Heart right ventricle (tissue), 16 donors: ENCODE data around the gene NECTIN1. TPM values are rescaled to one million over a fixed set of nuclear protein-coding genes. Genes with fewer than 3 reads are reported as not detected.

Source experiments
- ATAC-seq, 8 donors: fragments of 200-7000 bp; cut with Tn5 transposase; one replicate each; pipeline ENCODE4 v1.9.1; 2020; ENCODE audit warnings: mild to moderate bottlenecking in 8 of 8, moderate library complexity in 8 of 8, moderate number of reproducible peaks in 1 of 8
- DNase-seq, 2 donors: peaks; one replicate each; pipeline ENCODE4 v3.0.0-alpha.2; 2020
- H3K27ac ChIP-seq, 10 donors: fragments of 200-600 bp; sonication (generic) in 2 of 10; one replicate each; pipeline versions ENCODE4 v1.5.0 to v1.8.0; 2020 to 2022; ENCODE audit warnings: mild to moderate bottlenecking in 3 of 10
- H3K27me3 ChIP-seq, 7 donors: fragments of 200-600 bp; one replicate each; pipeline ENCODE4 v1.8.0; 2021 to 2022; ENCODE audit warnings: mild to moderate bottlenecking in 2 of 7
- H3K36me3 ChIP-seq, 9 donors: fragments of 200-600 bp; sonication (generic) in 1 of 9; one replicate each; pipeline versions ENCODE4 v1.5.0 to v1.8.0; 2020 to 2022; ENCODE audit warnings: mild to moderate bottlenecking in 2 of 9
- H3K4me1 ChIP-seq, 9 donors: fragments of 200-600 bp; sonication (generic) in 1 of 9; one replicate each; pipeline versions ENCODE4 v1.5.0 to v1.8.0; 2020 to 2022; ENCODE audit warnings: mild to moderate bottlenecking in 4 of 9
- H3K4me3 ChIP-seq, 10 donors: fragments of 200-600 bp; sonication (generic) in 2 of 10; one replicate each; pipeline versions ENCODE4 v1.5.0 to v1.8.0; 2020 to 2022; ENCODE audit warnings: mild to moderate bottlenecking in 7 of 10, moderate library complexity in 2 of 10
- H3K9me3 ChIP-seq, 11 donors: fragments of 200-600 bp in 10 of 11; sonication (generic) in 2 of 11; one replicate each; pipeline versions ENCODE4 v1.5.0 to v1.8.0; 2013 to 2022; ENCODE audit warnings: mild to moderate bottlenecking in 2 of 11, control low read depth in 1 of 11, moderate library complexity in 1 of 11
- WGBS, 2 donors: extraction: QIAGEN DNeasy Blood & Tissue Kit; methylation state at CpG; one replicate each; pipeline ENCODE4 v1.1.7; 2013; ENCODE audit warnings: inconsistent platforms in 1 of 2; 5-methylcytosine and 5-hydroxymethylcytosine counted together
- intact Hi-C, 10 donors: fragments of 100-400 bp; cut with DNase I; formaldehyde crosslinking; loops; one replicate each; pipeline versions ENCODE4 v1.11.1 to v1.14.2; 2022
- polyA plus RNA-seq, 2 donors: library from polyadenylated mRNA; stranded (reverse); fragments of 200-250 nt; gene quantifications; one replicate each; pipeline ENCODE4 v1.2.3, GENCODE V29; 2013
- total RNA-seq, 10 donors: library from RNA; stranded (reverse); fragmentation: NEBNext Ultra II Directional in 3 of 10; extraction: Animal tissue kit (Norgen Biotek cat#: 25700) in 3 of 10; gene quantifications; one replicate each; pipeline versions ENCODE4 v1.2.1 to v1.2.4, GENCODE V29; 2021 to 2023
- TF ChIP-seq, protein P1 (sequence below), 9 donors: fragments of 200-600 bp; sonication (generic) in 2 of 9; IDR thresholded peaks; one replicate each; pipeline versions ENCODE4 v1.5.0 to v1.8.0; 2021 to 2022; ENCODE audit warnings: antibody characterized with exemption in 9 of 9, mild to moderate bottlenecking in 5 of 9, moderate library complexity in 1 of 9
- donor health status: Arrhythmogenic right ventricular cardiomyopathy.
- donor health status: ischemic (EF 13 %, LVEDD 7.1; RV severe dilation, severe dysfunction).
- donor health status: healthy with polysubstance abuse.
- donor health status: DM: no; HTN: yes; CAD: no.
- donor health status: DM: no; HTN: no; CAD: no.
- donor health status: ischemic (EF 25% LVEDD 6.9; RV normal size, moderate dysfunction).
- donor health status: ischemic (EF 25% LVEDD 5.7; RV mildly dilated, moderate dysfunction).
- donor health status: healthy.
- donor health status: DM: yes; HTN: yes; CAD: no.
- donor health status: Ischemic cardiomyopathy.
- donor health status: ischemic (EF 35%, LVEDD 5.7; RV mildly dilated, moderate dysfunction).
- donor health status: nonischemic (EF 11% LVEDD 7.7; RV severe dilation, severe dysfunction).
- donor health status: DM: yes; HTN: yes; CAD: no.
- donor health status: PGD.
- donor health status: ischemic (EF 29% LVEDD 5.4; RV normal size, mild dysfunction).
- donor health status: nonischemic (EF 23%, LVEDD 6.1; RV moderate dilation, normal function).

Gene NECTIN1
- total and polyA plus RNA-seq, 12 donors = 4.0 to 22.8 (median 10.4) TPM

DNA sequence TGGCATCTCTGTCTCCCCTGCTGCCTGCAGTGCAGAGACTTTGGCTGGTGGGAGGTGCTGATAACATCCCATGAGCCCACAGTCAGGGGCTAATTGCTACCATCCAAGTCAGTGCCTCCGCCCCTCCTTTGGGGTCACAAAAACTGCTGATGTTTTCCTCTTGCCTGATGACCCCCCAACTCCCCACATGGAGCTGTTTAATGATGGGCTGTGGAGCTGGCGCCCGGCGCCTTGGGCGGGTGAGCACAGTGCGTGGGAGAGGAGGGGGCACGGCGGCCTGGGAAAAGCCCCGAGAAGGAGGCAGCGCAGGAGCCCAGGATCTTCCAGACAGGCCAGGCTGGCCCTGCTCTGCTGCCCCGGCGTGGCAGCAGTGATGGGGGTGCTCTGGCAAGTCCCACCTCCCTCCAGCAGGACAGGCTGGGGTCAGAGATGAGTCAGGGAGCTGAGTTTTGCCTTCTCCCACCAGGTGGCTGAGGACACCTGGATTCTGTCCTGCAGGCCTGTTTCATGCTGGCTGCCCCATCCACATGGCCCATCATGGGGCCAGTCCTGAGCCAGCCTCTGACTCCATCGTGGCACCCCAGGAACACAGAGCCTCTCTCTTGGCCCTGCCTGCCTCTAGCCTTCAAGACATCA, 43.8 kb downstream of the NECTIN1 start:
- no peak overlapping the region for H3K27ac ChIP-seq
- TF ChIP-seq, protein P1, sequence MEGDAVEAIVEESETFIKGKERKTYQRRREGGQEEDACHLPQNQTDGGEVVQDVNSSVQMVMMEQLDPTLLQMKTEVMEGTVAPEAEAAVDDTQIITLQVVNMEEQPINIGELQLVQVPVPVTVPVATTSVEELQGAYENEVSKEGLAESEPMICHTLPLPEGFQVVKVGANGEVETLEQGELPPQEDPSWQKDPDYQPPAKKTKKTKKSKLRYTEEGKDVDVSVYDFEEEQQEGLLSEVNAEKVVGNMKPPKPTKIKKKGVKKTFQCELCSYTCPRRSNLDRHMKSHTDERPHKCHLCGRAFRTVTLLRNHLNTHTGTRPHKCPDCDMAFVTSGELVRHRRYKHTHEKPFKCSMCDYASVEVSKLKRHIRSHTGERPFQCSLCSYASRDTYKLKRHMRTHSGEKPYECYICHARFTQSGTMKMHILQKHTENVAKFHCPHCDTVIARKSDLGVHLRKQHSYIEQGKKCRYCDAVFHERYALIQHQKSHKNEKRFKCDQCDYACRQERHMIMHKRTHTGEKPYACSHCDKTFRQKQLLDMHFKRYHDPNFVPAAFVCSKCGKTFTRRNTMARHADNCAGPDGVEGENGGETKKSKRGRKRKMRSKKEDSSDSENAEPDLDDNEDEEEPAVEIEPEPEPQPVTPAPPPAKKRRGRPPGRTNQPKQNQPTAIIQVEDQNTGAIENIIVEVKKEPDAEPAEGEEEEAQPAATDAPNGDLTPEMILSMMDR (IDR thresholded peaks at IDR 0.05) = no peak
- DNase-seq (no peak), ATAC-seq (no peak)
- H3K4me3 ChIP-seq = no peak overlapping the region
- intact Hi-C loops = loop anchor here in 1 of 10 donors (5.0 kb wide), 1 partner anchor 42 kb away; the partner anchor contains the start of gene NECTIN1
- 94 to 97% methylated on average over 13 of the region's 13 CpGs for WGBS, 2 donors
- H3K4me1 ChIP-seq = peaks cover 3 to 39% (median 27%) of the 10 kb centered on the region in 9 donors
- no peaks in the 10 kb centered on the region for H3K9me3 ChIP-seq
- no peaks in the 10 kb centered on the region for H3K27me3 ChIP-seq
- no peaks in the 10 kb centered on the region for H3K36me3 ChIP-seq

DNA sequence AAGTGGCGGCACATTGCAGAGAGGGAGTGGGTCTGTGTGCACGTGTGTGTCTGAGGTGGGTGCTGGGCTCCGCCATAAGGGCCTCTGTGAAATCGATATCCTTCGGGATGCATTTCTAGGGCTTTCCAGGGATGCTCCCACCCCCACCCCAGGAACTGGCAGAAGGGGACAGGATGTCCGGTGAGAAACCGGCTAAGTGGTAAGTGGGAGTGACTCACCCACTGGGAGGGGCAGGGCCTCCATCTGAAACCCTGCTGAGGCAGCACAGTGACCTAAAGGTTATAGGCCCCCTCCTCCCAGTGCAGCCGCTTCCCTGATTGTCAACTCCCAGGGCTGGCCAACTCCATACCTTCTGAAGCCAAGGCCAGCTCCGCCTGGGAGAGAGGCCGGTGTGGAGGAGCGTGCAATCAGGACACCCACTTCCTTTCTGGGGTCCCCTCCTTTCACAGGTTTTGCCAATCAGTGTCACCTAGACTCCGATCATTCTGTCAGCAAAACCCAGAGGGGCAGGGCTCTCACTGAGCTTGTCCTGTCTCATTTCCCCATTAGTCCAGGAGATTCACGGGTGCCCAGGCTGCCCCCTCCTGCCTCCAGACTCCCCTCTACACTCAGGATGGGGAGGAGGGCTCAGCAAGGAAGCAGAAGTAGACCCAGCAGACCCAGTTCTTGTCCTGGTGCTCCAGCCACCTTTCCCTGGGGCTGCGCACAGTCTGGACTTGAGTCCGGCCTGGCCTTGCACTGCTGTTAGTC, 44.5 kb downstream of the NECTIN1 start:
- Histone ChIP-seq H3K27me3 (no peaks in the 10 kb centered on the region), H3K27ac (no peak overlapping the region), H3K9me3 (no peaks in the 10 kb centered on the region), H3K4me1 (peaks cover 3 to 40% (median 27%) of the 10 kb centered on the region in 9 donors), H3K4me3 (no peak overlapping the region), H3K36me3 (no peaks in the 10 kb centered on the region)
- TF ChIP-seq, protein P1 (IDR thresholded peaks at IDR 0.05) = no peak
- DNase-seq = no peak
- peak in 4 of 8 donors; percentile 25 to 51 (median 40) for ATAC-seq
- intact Hi-C loops = loop anchor here in 4 of 10 donors (5.0 kb wide), 2 partner anchors 38 to 43 kb away; partner anchors contain the start of gene NECTIN1 (in 3 of the 4)
- WGBS, 2 donors = 58 to 61% methylated on average over 15 of the region's 15 CpGs

DNA sequence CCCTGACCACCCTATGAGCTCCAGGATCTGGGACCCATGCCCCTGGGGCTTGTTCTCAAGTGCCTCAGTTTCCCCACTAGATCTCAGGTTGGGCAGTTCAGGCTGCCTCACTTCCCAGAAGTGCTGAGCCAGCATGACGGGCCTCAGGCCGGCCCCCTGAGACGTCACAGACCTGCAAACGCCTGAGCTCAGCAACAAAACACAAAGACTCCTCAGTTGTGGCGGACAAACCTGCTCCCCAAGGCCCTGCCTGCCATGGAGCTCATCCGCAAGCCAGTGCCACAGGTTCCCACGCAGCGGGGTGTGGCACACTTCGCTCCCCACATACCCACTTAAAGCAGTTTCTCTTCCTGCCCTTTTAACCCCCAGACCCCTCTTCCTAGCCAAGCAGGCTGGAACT, 45.2 kb downstream of the NECTIN1 start:
- no peaks in the 10 kb centered on the region for H3K36me3 ChIP-seq
- H3K9me3 ChIP-seq = no peaks in the 10 kb centered on the region
- H3K4me3 ChIP-seq = no peak overlapping the region
- intact Hi-C loops = loop anchor here in 3 of 10 donors (5.0 kb wide), 2 partner anchors 39 to 44 kb away; partner anchors contain the start of gene NECTIN1 (in 2 of the 3)
- H3K27ac ChIP-seq = no peak overlapping the region
- H3K4me1 ChIP-seq = peaks cover 3 to 40% (median 27%) of the 10 kb centered on the region in 9 donors
- WGBS, 2 donors = 82 to 87% methylated on average over 9 of the region's 9 CpGs
- no peaks in the 10 kb centered on the region for H3K27me3 ChIP-seq
- ATAC-seq = no peak
- TF ChIP-seq, protein P1 (IDR thresholded peaks at IDR 0.05) = no peak
- DNase-seq = no peak

DNA sequence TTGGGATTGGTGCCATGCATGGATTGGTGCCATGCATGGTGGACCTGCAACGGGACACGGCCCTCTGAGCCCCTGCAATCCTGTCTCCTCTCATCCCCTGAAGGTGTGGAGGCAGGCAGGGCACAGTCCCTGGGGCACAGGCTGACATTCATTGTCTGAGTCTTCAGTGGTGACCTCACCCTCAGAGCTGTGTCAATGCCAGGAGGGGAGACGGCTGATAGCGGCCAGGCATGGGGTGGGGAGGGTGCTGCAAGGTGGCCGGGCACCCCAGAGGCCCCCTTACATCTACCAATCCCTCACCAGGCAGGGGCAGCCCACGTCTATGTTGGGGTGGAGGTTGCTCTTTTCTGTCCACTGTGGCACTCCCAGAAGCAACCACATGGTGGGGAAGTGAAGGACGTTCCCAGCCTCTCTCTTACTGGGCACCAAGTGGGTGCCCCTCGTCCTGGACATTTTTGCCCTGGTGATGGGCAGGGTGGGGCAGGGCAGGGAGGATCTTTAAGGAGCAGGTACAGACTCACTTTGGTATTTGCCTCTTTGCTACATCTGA, 47.6 kb downstream of the NECTIN1 start:
- Histone ChIP-seq H3K27ac (peak overlapping the region in 1 of 10 donors; percentile 51), H3K36me3 (peaks cover 0 to 19% (median 0%) of the 10 kb centered on the region in 9 donors), H3K4me1 (peaks cover 3 to 45% (median 27%) of the 10 kb centered on the region in 9 donors), H3K9me3 (no peaks in the 10 kb centered on the region), H3K4me3 (no peak overlapping the region), H3K27me3 (no peaks in the 10 kb centered on the region)
- DNase-seq (no peak), ATAC-seq (peak in 7 of 8 donors; percentile 13 to 55 (median 43))
- TF ChIP-seq, protein P1 (IDR thresholded peaks at IDR 0.05) = peak in 7 of 9 donors; percentile 10 to 44 (median 38)
- 46 to 48% methylated on average over 8 of the region's 8 CpGs for WGBS, 2 donors
- intact Hi-C loops = loop anchor here in 3 of 10 donors (5.0 kb wide), 2 partner anchors 41 to 46 kb away; partner anchors contain the start of gene NECTIN1 (in 2 of the 3)
